K562 (cell line): ENCODE results near the gene DCLK2. TPM values are rescaled to one million over a fixed set of nuclear protein-coding genes. Genes with fewer than 3 reads are reported as not detected.

ENCODE experiments used
- ATAC-seq: fragments of 200-7000 bp; cut with Tn5 transposase; 3 replicates; pipeline ENCODE4 v1.9.1; 2020; ENCODE audit warnings: moderate library complexity
- BruUV-seq: library from RNA; stranded (reverse); fragments of 400-500 nt; replicated peaks from 2 replicates; lab custom pipeline; 2021; lab: Mats Ljungman, UMichigan
- CTCF ChIA-PET: fragments of 300-600 bp; formaldehyde crosslinking; extraction: SDS; loops from one replicate; lab custom pipeline; 2021; ENCODE audit warnings: low intra/inter-chr PET ratio; lab: Yijun Ruan, JAX
- POLR2A ChIA-PET: fragments of 300-600, 350-650 bp; sonication (Branson Sonifier 250); formaldehyde crosslinking; extraction: SDS; loops from one replicate; lab custom pipeline; 2021; ENCODE audit warnings: antibody characterized with exemption, inconsistent platforms; lab: Yijun Ruan, JAX
- DNase-seq, 4 experiments: peaks; one replicate each; pipeline versions ENCODE4 v3.0.0 to v3.0.0-alpha.2; 2011 to 2018; ENCODE audit warnings: low spot score in 3 of 4, mixed read lengths in 3 of 4; ENCODE audit errors: extremely low read depth in 1 of 4
- FAIRE-seq: peaks from 2 replicates; lab custom pipeline; 2011; peaks lifted over from hg19 to GRCh38; lab: Jason Lieb, UNC
- H2AFZ ChIP-seq: 2 replicates; pipeline ENCODE4 v1.6.0; 2011; ENCODE audit warnings: low read depth, low read length, control low read depth, inconsistent platforms
- H3K27ac ChIP-seq: fragments of 200-600 bp; 3 replicates; pipeline ENCODE4 v1.8.0; 2011; ENCODE audit warnings: low read depth, mild to moderate bottlenecking, control low read depth, inconsistent platforms, low read length, moderate library complexity, mixed read lengths; ENCODE audit errors: extremely low read depth
- H3K27me3 ChIP-seq, 2 experiments: fragments of 300-600 bp in 1 of 2; 2 replicates in 1 of 2; 3 replicates in 1 of 2; pipeline versions ENCODE4 v1.6.0 to v1.8.0; 2011; ENCODE audit warnings: inconsistent platforms in 2 of 2, low read length in 2 of 2, mild to moderate bottlenecking in 1 of 2, mixed read lengths in 1 of 2, moderate library complexity in 1 of 2; ENCODE audit not compliant: control insufficient read depth in 2 of 2, insufficient read depth in 2 of 2
- H3K36me3 ChIP-seq: fragments of 300-600 bp; 3 replicates; pipeline ENCODE4 v1.8.0; 2011; ENCODE audit warnings: mild to moderate bottlenecking, low read length, inconsistent platforms; ENCODE audit not compliant: control insufficient read depth, insufficient read depth
- H3K4me1 ChIP-seq, 2 experiments: fragments of 200-600 bp in 1 of 2; replicated peaks in 1 of 2; 2 replicates in 1 of 2; 3 replicates in 1 of 2; pipeline versions ENCODE4 v1.5.1 to v1.8.0; 2011; ENCODE audit warnings: inconsistent platforms in 2 of 2, low read length in 2 of 2, mild to moderate bottlenecking in 1 of 2, mixed read lengths in 1 of 2, moderate library complexity in 1 of 2; ENCODE audit not compliant: control insufficient read depth in 2 of 2, insufficient read depth in 2 of 2
- H3K4me2 ChIP-seq: 2 replicates; pipeline ENCODE4 v1.6.1; 2011; ENCODE audit warnings: low read length, control low read depth, inconsistent platforms, mixed read lengths; ENCODE audit not compliant: insufficient read depth
- H3K4me3 ChIP-seq: fragments of 200-600 bp; sonication (generic), shearing (Covaris generic); 2 replicates; pipeline ENCODE4 v1.5.1; 2016; ENCODE audit warnings: control low read depth, inconsistent platforms
- H3K79me2 ChIP-seq: fragments of 200-600 bp; 3 replicates; pipeline ENCODE4 v1.8.0; 2011; ENCODE audit warnings: low read length, inconsistent platforms; ENCODE audit not compliant: control insufficient read depth, insufficient read depth
- H3K9ac ChIP-seq, 2 experiments: 2 replicates each; pipeline versions ENCODE4 v1.6.0 to v1.6.1; 2011; ENCODE audit warnings: low read depth in 2 of 2, low read length in 2 of 2, control low read depth in 1 of 2, inconsistent platforms in 1 of 2, mild to moderate bottlenecking in 1 of 2, mixed read lengths in 1 of 2; ENCODE audit not compliant: insufficient read depth in 1 of 2
- H3K9me1 ChIP-seq: one replicate; pipeline ENCODE4 v1.6.0; 2011; ENCODE audit warnings: inconsistent platforms, mild to moderate bottlenecking, low read length, moderate library complexity; ENCODE audit not compliant: control insufficient read depth, insufficient read depth
- H3K9me3 ChIP-seq: replicated peaks from 2 replicates; pipeline ENCODE4 v1.5.1; 2011; ENCODE audit warnings: low read depth, low read length, inconsistent platforms; ENCODE audit not compliant: control insufficient read depth, insufficient read depth
- H4K20me1 ChIP-seq: replicated peaks from 2 replicates; pipeline ENCODE4 v1.6.1; 2011; ENCODE audit warnings: low read length, inconsistent platforms, mixed read lengths; ENCODE audit not compliant: control insufficient read depth, insufficient read depth
- BACH1 ChIP-seq: fragments of 200-800 bp; sonication (Bioruptor generic); IDR thresholded peaks from 2 replicates; pipeline ENCODE4 v1.6.1; 2016; ENCODE audit warnings: missing genetic modification characterization, missing compliant biosample characterization
- FOXJ3 ChIP-seq: sonication (generic); formaldehyde crosslinking; IDR thresholded peaks from 2 replicates; pipeline ENCODE4 v1.4.0; 2020; ENCODE audit warnings: mild to moderate bottlenecking, missing genetic modification reagents
- FOXK2 ChIP-seq, 2 experiments: fragments of 450-650 bp; IDR thresholded peaks in 1 of 2; conservative IDR thresholded peaks in 1 of 2; 2 replicates each; pipeline ENCODE4 v1.6.1; 2016; ENCODE audit warnings: low read depth in 2 of 2, mild to moderate bottlenecking in 1 of 2
- FOXM1 ChIP-seq, 2 experiments: fragments of 450-650 bp in 1 of 2; sonication (generic) in 1 of 2; formaldehyde crosslinking in 1 of 2; IDR thresholded peaks; 2 replicates each; pipeline versions ENCODE4 v1.6.1 to v1.9.0; 2017 to 2022; ENCODE audit warnings: low read depth in 2 of 2, mild to moderate bottlenecking in 2 of 2, missing genetic modification reagents in 1 of 2, moderate library complexity in 1 of 2
- GABPA ChIP-seq: fragments of 200-800 bp; sonication (Bioruptor generic); conservative IDR thresholded peaks from 2 replicates; pipeline ENCODE4 v1.6.1; 2016; ENCODE audit warnings: low read depth, missing genetic modification characterization, missing compliant biosample characterization
- NCOR1 ChIP-seq: fragments of 450-650 bp; IDR thresholded peaks from 2 replicates; pipeline ENCODE4 v1.6.1; 2016; ENCODE audit warnings: mild to moderate bottlenecking, moderate library complexity
- NFYB ChIP-seq: IDR thresholded peaks from 2 replicates; pipeline ENCODE4 v1.6.1; 2011; ENCODE audit warnings: mild to moderate bottlenecking, moderate library complexity; ENCODE audit not compliant: insufficient read length; ENCODE audit errors: extremely low read depth
- SAFB ChIP-seq: fragments of 200-400 bp; formaldehyde crosslinking; IDR thresholded peaks from 2 replicates; pipeline ENCODE4 v1.6.1; 2017; ENCODE audit warnings: low read depth, low read length, borderline replicate concordance
- SIN3B ChIP-seq: fragments of 450-650 bp; IDR thresholded peaks from 2 replicates; pipeline ENCODE4 v1.6.1; 2017; ENCODE audit warnings: low read depth, mild to moderate bottlenecking, moderate library complexity
- SMC3 ChIP-seq: conservative IDR thresholded peaks from 2 replicates; pipeline ENCODE4 v1.6.1; 2011; ENCODE audit warnings: low read depth, low read length, improper control_type of control experiment; ENCODE audit not compliant: insufficient read depth
- TAF9B ChIP-seq: fragments of 450-650 bp; IDR thresholded peaks from 2 replicates; pipeline ENCODE4 v1.6.1; 2018; ENCODE audit warnings: mild to moderate bottlenecking; ENCODE audit not compliant: partially characterized antibody
- ZNF561 ChIP-seq: fragments of 450-650 bp; formaldehyde crosslinking; conservative IDR thresholded peaks from 2 replicates; pipeline ENCODE4 v1.4.0; 2020; ENCODE audit warnings: mild to moderate bottlenecking, moderate library complexity
- ZNF668 ChIP-seq: fragments of 250-450 bp; sonication (Bioruptor Pico); IDR thresholded peaks from 2 replicates; pipeline ENCODE4 v1.8.0; 2022; ENCODE audit warnings: mild to moderate bottlenecking, inconsistent platforms
- ZNF75A ChIP-seq: fragments of 450-650 bp; formaldehyde crosslinking; IDR thresholded peaks from 2 replicates; pipeline ENCODE4 v1.4.0; 2020; ENCODE audit warnings: mild to moderate bottlenecking
- WGBS: fragments of 100-300 bp; shearing (Covaris generic); methylation state at CpG from one replicate; pipeline ENCODE4 v1.1.6; 2016; ENCODE audit warnings: low coverage, mixed read lengths; ENCODE audit not compliant: insufficient coverage; ENCODE audit errors: missing lambda C conversion rate; 5-methylcytosine and 5-hydroxymethylcytosine counted together
- in situ Hi-C: fragments of 300-500 bp; cut with MboI; formaldehyde crosslinking; loops from 4 replicates; pipeline ENCODE4 v1.15.0; 2018; ENCODE audit warnings: inconsistent platforms, mixed read lengths
- intact Hi-C: fragments of 100-400 bp; cut with micrococcal nuclease; formaldehyde crosslinking; loops from 2 replicates; pipeline ENCODE4 v1.14.2; 2022
- polyA plus RNA-seq, 8 experiments: library from polyadenylated mRNA; depleted of rRNA in 4 of 8; stranded (reverse) in 5 of 8; unstranded in 3 of 8; fragments of >200 nt; fragmentation: Nextera tagmentation in 2 of 8; fragmentation: Illumina TruSeq in 1 of 8; extraction: Ambion mirVana in 2 of 8; extraction: Trizol in 1 of 8; gene quantifications; 2 replicates each; pipeline versions ENCODE4 v1.2.1 to v1.2.3, GENCODE V29; 2011 to 2014; ENCODE audit warnings: inconsistent platforms in 1 of 8, missing spikeins in 1 of 8
- total RNA-seq, 7 experiments: library from RNA; depleted of rRNA in 6 of 7; stranded (reverse); fragments of >200 nt in 6 of 7; fragmentation: Illumina TruSeq in 2 of 7; extraction: Trizol in 2 of 7; gene quantifications; 2 replicates each; pipeline versions ENCODE4 v1.2.1 to v1.2.3, GENCODE V29; 2011 to 2021; ENCODE audit warnings: low replicate concordance in 1 of 7
- TF ChIP-seq, protein P1 (sequence below): sonication (generic); IDR thresholded peaks from 2 replicates; pipeline ENCODE4 v1.6.1; 2016

The DCLK2 gene
- total and polyA plus RNA-seq, 9 of the 15 experiments (the other 6 are each of a cell fraction or from before 2014, with no cell fraction given): not detected

DNA sequence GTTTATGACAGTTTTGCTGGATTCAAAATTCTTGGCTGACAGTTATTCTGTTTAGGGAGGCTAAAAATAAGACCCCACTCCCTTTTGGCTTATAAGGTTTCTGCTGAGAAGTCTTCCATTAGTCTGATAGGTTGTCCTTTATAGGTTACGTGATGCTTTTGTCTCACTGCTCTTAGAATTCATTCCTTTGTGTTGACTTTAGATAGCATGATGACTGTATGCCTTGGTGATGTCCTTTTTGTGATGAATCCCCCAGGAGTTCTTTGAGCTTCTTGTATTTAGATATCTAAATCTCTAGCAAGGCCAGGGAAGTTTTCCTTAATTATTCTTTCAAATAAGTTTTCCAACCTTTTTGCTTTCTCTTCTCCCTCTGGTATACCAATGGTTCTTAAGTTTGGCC is 36.4 kb downstream of the DCLK2 start:
- Histone ChIP-seq H3K9me3 (no peaks in the 10 kb centered on the region), H3K36me3 (no peaks in the 10 kb centered on the region), H3K9me1 (no peaks in the 10 kb centered on the region), H3K27me3 (no peaks in the 10 kb centered on the region; a peak in 1 of 5 replicates), H4K20me1 (no peaks in the 10 kb centered on the region), H3K79me2 (no peaks in the 10 kb centered on the region), H2AFZ (no peak overlapping the region), H3K9ac (no peak overlapping the region), H3K4me1 (no peaks in the 10 kb centered on the region), H3K4me2 (no peak overlapping the region), H3K27ac (no peak overlapping the region), H3K4me3 (no peak overlapping the region)
- intact Hi-C loops (no loop called here), in situ Hi-C loops (no loop called here)
- no TSS peak for BruUV-seq
- DNase-seq (no peak), ATAC-seq (no peak), FAIRE-seq (no peak)
- ChIA-PET POLR2A (interaction anchor here (0.6 kb wide), 1 partner anchor 20 kb away, joined by 3 read pairs; no protein-coding TSS in a partner anchor), CTCF (no interaction called here)
- 0% methylated on average over 1 of the region's 1 CpG for WGBS
- TF ChIP-seq SAFB (no peak), ZNF561 (CRISPR knock-in tag) (no peak), FOXK2 (conservative IDR thresholded peaks at IDR 0.05 in 1 of 2, IDR thresholded peaks at IDR 0.05 in 1 of 2; ENCODE audit: low read depth in 2 of 2) (no peak)

DNA sequence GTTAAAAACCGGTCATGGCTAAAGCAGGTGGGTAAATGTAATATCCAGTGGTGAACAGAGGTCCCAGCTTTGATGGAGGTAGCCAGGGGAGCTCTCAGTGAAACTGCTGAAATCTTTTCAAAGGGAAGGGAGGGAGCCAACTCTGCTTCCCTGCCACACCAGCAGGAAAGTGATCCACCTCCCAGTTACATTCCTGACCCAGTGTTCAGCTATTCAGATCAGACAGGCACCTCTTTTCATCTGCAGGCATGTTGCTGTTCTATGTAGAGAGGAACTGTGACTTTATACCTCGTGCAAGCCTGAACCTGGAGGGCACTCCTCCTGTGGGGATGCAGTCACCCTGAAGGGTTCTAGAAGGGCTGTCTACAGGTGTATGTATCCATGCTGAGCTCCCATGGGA is 37.6 kb downstream of the DCLK2 start:
- H3K4me3 ChIP-seq: no peak overlapping the region
- CTCF ChIA-PET: no interaction called here
- no peaks in the 10 kb centered on the region; a peak in 1 of 5 replicates for H3K27me3 ChIP-seq
- H2AFZ ChIP-seq: no peak overlapping the region
- no peak overlapping the region for H3K9ac ChIP-seq
- ATAC-seq (no peak), FAIRE-seq (no peak), DNase-seq (no peak)
- H4K20me1 ChIP-seq: no peaks in the 10 kb centered on the region
- in situ Hi-C loops: no loop called here
- H3K36me3 ChIP-seq: no peaks in the 10 kb centered on the region
- no peaks in the 10 kb centered on the region for H3K9me3 ChIP-seq
- POLR2A ChIA-PET: no interaction called here
- H3K9me1 ChIP-seq: no peaks in the 10 kb centered on the region
- H3K79me2 ChIP-seq: no peaks in the 10 kb centered on the region
- no peak overlapping the region for H3K4me2 ChIP-seq
- H3K4me1 ChIP-seq: no peaks in the 10 kb centered on the region
- H3K27ac ChIP-seq: no peak overlapping the region
- intact Hi-C loops: no loop called here
- WGBS: 0% methylated on average over 2 of the region's 2 CpGs
- BruUV-seq: no TSS peak
- TF ChIP-seq SAFB: no peak
- TF ChIP-seq FOXJ3: no peak
- TF ChIP-seq SMC3: no peak
- TF ChIP-seq NCOR1: no peak
- TF ChIP-seq, protein P1, sequence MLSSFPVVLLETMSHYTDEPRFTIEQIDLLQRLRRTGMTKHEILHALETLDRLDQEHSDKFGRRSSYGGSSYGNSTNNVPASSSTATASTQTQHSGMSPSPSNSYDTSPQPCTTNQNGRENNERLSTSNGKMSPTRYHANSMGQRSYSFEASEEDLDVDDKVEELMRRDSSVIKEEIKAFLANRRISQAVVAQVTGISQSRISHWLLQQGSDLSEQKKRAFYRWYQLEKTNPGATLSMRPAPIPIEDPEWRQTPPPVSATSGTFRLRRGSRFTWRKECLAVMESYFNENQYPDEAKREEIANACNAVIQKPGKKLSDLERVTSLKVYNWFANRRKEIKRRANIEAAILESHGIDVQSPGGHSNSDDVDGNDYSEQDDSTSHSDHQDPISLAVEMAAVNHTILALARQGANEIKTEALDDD: no peak
- TF ChIP-seq ZNF75A (CRISPR knock-in tag): no peak
- no peak for TF ChIP-seq FOXM1 (IDR thresholded peaks at IDR 0.05; ENCODE audit: low read depth)
- TF ChIP-seq FOXM1 (CRISPR knock-in tag; IDR thresholded peaks at IDR 0.05; ENCODE audit: low read depth): no peak
- no peak for TF ChIP-seq ZNF668 (CRISPR knock-in tag)
- TF ChIP-seq GABPA (tag): no peak
- no peak for TF ChIP-seq NFYB
- no peak for TF ChIP-seq TAF9B
- no peak for TF ChIP-seq SIN3B
- no peak for TF ChIP-seq BACH1 (tag)
